T-helper 2 cell treated with Interferon-gamma antibody and Interleukin-4, amounts not matched to agents 5 μg/mL and 100 μg/mL, for 36 hours (primary cell): Measurements from ENCODE around the gene ZNF280D.

ENCODE experiments used
- DNase-seq: peaks from one replicate; pipeline ENCODE4 v3.0.0; 2021; ENCODE audit warnings: low spot score
- H3K27ac Mint-ChIP-seq: one replicate; pipeline ENCODE4 v1.8.0; 2021; ENCODE audit warnings: mild to moderate bottlenecking, mixed read lengths
- H3K27me3 Mint-ChIP-seq: one replicate; pipeline ENCODE4 v1.8.0; 2021; ENCODE audit warnings: low read depth, mixed read lengths
- H3K36me3 Mint-ChIP-seq: one replicate; pipeline ENCODE4 v1.8.0; 2021; ENCODE audit warnings: low read depth, mixed read lengths
- H3K4me1 Mint-ChIP-seq: one replicate; pipeline ENCODE4 v1.8.0; 2021; ENCODE audit warnings: low read depth, mixed read lengths
- H3K4me3 Mint-ChIP-seq: one replicate; pipeline ENCODE4 v1.8.0; 2022; ENCODE audit warnings: mild to moderate bottlenecking, moderate library complexity, mixed read lengths
- H3K9me3 Mint-ChIP-seq: one replicate; pipeline ENCODE4 v1.8.0; 2021; ENCODE audit warnings: mixed read lengths

Gene ZNF280D

GRCh38 chr15:56765251-56765650 is 31.9 kb upstream of the ZNF280D start:
- Mint-ChIP-seq H3K9me3 (no peaks in the 10 kb centered on the region), H3K4me1 (peaks cover 25% of the 10 kb centered on the region), H3K4me3 (peak overlapping the region; percentile 25), H3K27me3 (no peaks in the 10 kb centered on the region), H3K27ac (peak overlapping the region; percentile 17), H3K36me3 (no peaks in the 10 kb centered on the region)
- DNase-seq: no peak

GRCh38 chr15:56763141-56763895 is 30.0 kb upstream of the ZNF280D start:
- peaks cover 4% of the 10 kb centered on the region for H3K27me3 Mint-ChIP-seq
- no peak for DNase-seq
- no peak overlapping the region for H3K4me3 Mint-ChIP-seq
- no peaks in the 10 kb centered on the region for H3K9me3 Mint-ChIP-seq
- H3K36me3 Mint-ChIP-seq: no peaks in the 10 kb centered on the region
- H3K4me1 Mint-ChIP-seq: peaks cover 25% of the 10 kb centered on the region
- no peak overlapping the region for H3K27ac Mint-ChIP-seq

- H3K9me3 Mint-ChIP-seq: no peaks in the 10 kb centered on the region
- H3K36me3 Mint-ChIP-seq: no peaks in the 10 kb centered on the region
- peaks cover 14% of the 10 kb centered on the region for H3K27me3 Mint-ChIP-seq
- peaks cover 7% of the 10 kb centered on the region for H3K4me1 Mint-ChIP-seq
- no peak for DNase-seq
- H3K4me3 Mint-ChIP-seq: no peak overlapping the region
- H3K27ac Mint-ChIP-seq: no peak overlapping the region
These were observed 26.9 kb upstream of the ZNF280D start for GRCh38 chr15:56760186-56760585.

- peaks cover 16% of the 10 kb centered on the region for H3K27me3 Mint-ChIP-seq
- DNase-seq: no peak
- H3K4me1 Mint-ChIP-seq: no peaks in the 10 kb centered on the region
- H3K27ac Mint-ChIP-seq: no peak overlapping the region
- no peaks in the 10 kb centered on the region for H3K9me3 Mint-ChIP-seq
- H3K36me3 Mint-ChIP-seq: no peaks in the 10 kb centered on the region
- H3K4me3 Mint-ChIP-seq: no peak overlapping the region
These were observed 26.1 kb upstream of the ZNF280D start for GRCh38 chr15:56759450-56759845.

GRCh38 chr15:56758770-56759449 is 25.6 kb upstream of the ZNF280D start:
- Mint-ChIP-seq H3K27ac (no peak overlapping the region), H3K9me3 (no peaks in the 10 kb centered on the region), H3K4me1 (no peaks in the 10 kb centered on the region), H3K36me3 (no peaks in the 10 kb centered on the region), H3K4me3 (no peak overlapping the region), H3K27me3 (peaks cover 16% of the 10 kb centered on the region)
- no peak for DNase-seq

- Mint-ChIP-seq H3K4me3 (no peak overlapping the region), H3K36me3 (no peaks in the 10 kb centered on the region), H3K27ac (no peak overlapping the region), H3K27me3 (peaks cover 16% of the 10 kb centered on the region), H3K4me1 (no peaks in the 10 kb centered on the region), H3K9me3 (no peaks in the 10 kb centered on the region)
- DNase-seq: no peak
These were observed 24.6 kb upstream of the ZNF280D start for GRCh38 chr15:56757875-56758274.

GRCh38 chr15:56754772-56755370 is 21.6 kb upstream of the ZNF280D start:
- Mint-ChIP-seq H3K4me3 (no peak overlapping the region), H3K27me3 (peaks cover 18% of the 10 kb centered on the region), H3K27ac (no peak overlapping the region), H3K9me3 (no peaks in the 10 kb centered on the region), H3K36me3 (no peaks in the 10 kb centered on the region), H3K4me1 (no peaks in the 10 kb centered on the region)
- no peak for DNase-seq

GRCh38 chr15:56752986-56753385 is 19.7 kb upstream of the ZNF280D start:
- Mint-ChIP-seq H3K9me3 (no peaks in the 10 kb centered on the region), H3K36me3 (no peaks in the 10 kb centered on the region), H3K4me1 (no peaks in the 10 kb centered on the region), H3K27ac (no peak overlapping the region), H3K4me3 (no peak overlapping the region), H3K27me3 (peaks cover 14% of the 10 kb centered on the region)
- no peak for DNase-seq

GRCh38 chr15:56749982-56750381 is 16.7 kb upstream of the ZNF280D start:
- Mint-ChIP-seq H3K4me1 (no peaks in the 10 kb centered on the region), H3K27ac (no peak overlapping the region), H3K36me3 (no peaks in the 10 kb centered on the region), H3K9me3 (no peaks in the 10 kb centered on the region), H3K27me3 (peaks cover 5% of the 10 kb centered on the region), H3K4me3 (no peak overlapping the region)
- DNase-seq: no peak

- H3K27ac Mint-ChIP-seq: no peak overlapping the region
- no peak overlapping the region for H3K4me3 Mint-ChIP-seq
- DNase-seq: no peak
- peaks cover 19% of the 10 kb centered on the region for H3K27me3 Mint-ChIP-seq
- no peaks in the 10 kb centered on the region for H3K9me3 Mint-ChIP-seq
- H3K36me3 Mint-ChIP-seq: no peaks in the 10 kb centered on the region
- H3K4me1 Mint-ChIP-seq: no peaks in the 10 kb centered on the region
These were observed 11.7 kb upstream of the ZNF280D start for GRCh38 chr15:56744701-56745683.

- peaks cover 17% of the 10 kb centered on the region for H3K27me3 Mint-ChIP-seq
- H3K9me3 Mint-ChIP-seq: no peaks in the 10 kb centered on the region
- no peaks in the 10 kb centered on the region for H3K4me1 Mint-ChIP-seq
- H3K36me3 Mint-ChIP-seq: no peaks in the 10 kb centered on the region
- H3K4me3 Mint-ChIP-seq: no peak overlapping the region
- no peak overlapping the region for H3K27ac Mint-ChIP-seq
- DNase-seq: no peak
These were observed 8.2 kb upstream of the ZNF280D start for GRCh38 chr15:56741541-56741940.

- H3K4me3 Mint-ChIP-seq: no peak overlapping the region
- peaks cover 2% of the 10 kb centered on the region for H3K9me3 Mint-ChIP-seq
- peaks cover 20% of the 10 kb centered on the region for H3K27me3 Mint-ChIP-seq
- no peak for DNase-seq
- H3K36me3 Mint-ChIP-seq: no peaks in the 10 kb centered on the region
- H3K4me1 Mint-ChIP-seq: no peaks in the 10 kb centered on the region
- no peak overlapping the region for H3K27ac Mint-ChIP-seq
These were observed 6.8 kb upstream of the ZNF280D start for GRCh38 chr15:56739964-56740640.

- Mint-ChIP-seq H3K27ac (no peak overlapping the region), H3K27me3 (peaks cover 16% of the 10 kb centered on the region), H3K4me3 (no peak overlapping the region), H3K4me1 (peaks cover 2% of the 10 kb centered on the region), H3K36me3 (no peaks in the 10 kb centered on the region), H3K9me3 (peaks cover 8% of the 10 kb centered on the region)
- no peak for DNase-seq
These were observed 6.2 kb upstream of the ZNF280D start for GRCh38 chr15:56739474-56739873.
